ENCODE data around the gene HDAC11. TPM values are rescaled to one million over a fixed set of nuclear protein-coding genes. Genes with fewer than 3 reads are reported as not detected.
A peak's percentile ranks its signal among the peaks of the same experiment; 100 is the strongest.

The HDAC11 gene
- total and polyA plus RNA-seq, 2 donors (not counting 1 experiment from before 2014, with no cell fraction given), result 5.2 to 23.1 TPM

DNA sequence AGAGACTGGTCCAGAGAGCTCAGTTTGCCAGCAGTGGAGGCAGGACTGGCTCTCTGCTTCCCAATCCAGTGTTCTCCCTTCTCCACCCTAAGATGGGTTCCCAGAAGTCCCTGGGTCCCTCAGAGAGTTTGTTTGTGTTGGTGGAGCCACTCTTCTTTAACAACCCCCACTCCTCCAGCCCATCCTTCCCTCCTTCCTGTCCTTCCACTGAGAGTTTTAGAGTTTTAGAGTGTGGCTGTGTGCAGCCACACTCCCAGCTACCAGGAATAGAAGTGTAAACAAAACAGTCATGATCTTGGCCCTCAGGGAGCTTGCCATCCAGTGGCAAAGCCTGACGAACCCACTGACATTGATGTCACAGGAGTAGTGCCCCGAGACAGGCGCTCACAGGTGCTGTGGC is 56.3 kb downstream of the HDAC11 start:
- no peak overlapping the region for H3K4me3 ChIP-seq (replicated peaks in 1 of 4; ENCODE audit: control extremely low read depth in 1 of 4, insufficient read depth in 1 of 4, low read depth in 3 of 4, low read length in 4 of 4)
- H4K20me1 ChIP-seq (ENCODE audit: control insufficient read depth, extremely low read depth, insufficient read depth, low read length), result no peaks in the 10 kb centered on the region
- no peak overlapping the region for H3K9ac ChIP-seq (ENCODE audit: insufficient read depth, low read length)
- no peak overlapping the region for H2AFZ ChIP-seq (ENCODE audit: low read length)
- H3K79me2 ChIP-seq (ENCODE audit: control insufficient read depth, insufficient read depth, low read length), result no peaks in the 10 kb centered on the region
- H3K27ac ChIP-seq (ENCODE audit: insufficient read depth, low read length), result peak overlapping the region; percentile 95
- TF ChIP-seq, protein P1, sequence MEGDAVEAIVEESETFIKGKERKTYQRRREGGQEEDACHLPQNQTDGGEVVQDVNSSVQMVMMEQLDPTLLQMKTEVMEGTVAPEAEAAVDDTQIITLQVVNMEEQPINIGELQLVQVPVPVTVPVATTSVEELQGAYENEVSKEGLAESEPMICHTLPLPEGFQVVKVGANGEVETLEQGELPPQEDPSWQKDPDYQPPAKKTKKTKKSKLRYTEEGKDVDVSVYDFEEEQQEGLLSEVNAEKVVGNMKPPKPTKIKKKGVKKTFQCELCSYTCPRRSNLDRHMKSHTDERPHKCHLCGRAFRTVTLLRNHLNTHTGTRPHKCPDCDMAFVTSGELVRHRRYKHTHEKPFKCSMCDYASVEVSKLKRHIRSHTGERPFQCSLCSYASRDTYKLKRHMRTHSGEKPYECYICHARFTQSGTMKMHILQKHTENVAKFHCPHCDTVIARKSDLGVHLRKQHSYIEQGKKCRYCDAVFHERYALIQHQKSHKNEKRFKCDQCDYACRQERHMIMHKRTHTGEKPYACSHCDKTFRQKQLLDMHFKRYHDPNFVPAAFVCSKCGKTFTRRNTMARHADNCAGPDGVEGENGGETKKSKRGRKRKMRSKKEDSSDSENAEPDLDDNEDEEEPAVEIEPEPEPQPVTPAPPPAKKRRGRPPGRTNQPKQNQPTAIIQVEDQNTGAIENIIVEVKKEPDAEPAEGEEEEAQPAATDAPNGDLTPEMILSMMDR (conservative IDR thresholded peaks at IDR 0.05 in 1 of 2, IDR thresholded peaks at IDR 0.05 in 1 of 2; ENCODE audit: low read depth in 1 of 2, low read length in 2 of 2), result no peak
- TF ChIP-seq EZH2 (IDR thresholded peaks at IDR 0.05; ENCODE audit: low read length, missing control alignments), result no peak
- no peaks in the 10 kb centered on the region for H3K36me3 ChIP-seq (ENCODE audit: control insufficient read depth, insufficient read depth, low read length)
- peaks cover 13% of the 10 kb centered on the region for H3K4me1 ChIP-seq (ENCODE audit: control insufficient read depth, extremely low read depth, insufficient read depth, low read length)
- H3K9me3 ChIP-seq (ENCODE audit: control insufficient read depth, insufficient read depth, low read depth, low read length), result no peaks in the 10 kb centered on the region
- H3K4me2 ChIP-seq (ENCODE audit: extremely low read depth, insufficient read depth, low read length), result no peak overlapping the region
- no peak for DNase-seq (ENCODE audit: low read depth in 2 of 2)
- no peaks in the 10 kb centered on the region for H3K27me3 ChIP-seq (ENCODE audit: control insufficient read depth, insufficient read depth, low read length)

DNA sequence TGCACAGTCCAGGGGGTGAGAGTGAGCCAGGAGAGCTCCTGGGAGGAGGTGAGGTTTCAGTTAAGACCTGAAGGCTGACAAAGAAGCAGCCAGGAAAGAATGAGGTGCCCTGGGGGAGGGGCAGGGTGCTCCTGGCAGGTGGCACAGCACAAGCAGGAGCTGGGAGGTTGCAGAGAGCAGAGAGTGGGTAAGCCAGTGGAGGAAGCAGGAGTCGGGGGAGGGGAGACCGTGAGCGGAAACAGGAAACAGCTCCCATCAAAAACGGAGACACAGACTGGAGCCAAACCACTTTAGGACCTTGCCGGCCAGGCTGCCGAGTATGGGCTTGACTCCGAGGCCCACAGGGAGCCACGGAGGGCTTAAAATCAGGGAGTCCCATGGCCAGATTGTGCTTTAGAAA is 56.7 kb downstream of the HDAC11 start:
- Histone ChIP-seq H3K27ac (ENCODE audit: insufficient read depth, low read length) (peak overlapping the region; percentile 95), H3K36me3 (ENCODE audit: control insufficient read depth, insufficient read depth, low read length) (no peaks in the 10 kb centered on the region), H3K27me3 (ENCODE audit: control insufficient read depth, insufficient read depth, low read length) (no peaks in the 10 kb centered on the region), H3K4me1 (ENCODE audit: control insufficient read depth, extremely low read depth, insufficient read depth, low read length) (peaks cover 13% of the 10 kb centered on the region), H3K4me2 (ENCODE audit: extremely low read depth, insufficient read depth, low read length) (no peak overlapping the region), H3K9ac (ENCODE audit: insufficient read depth, low read length) (no peak overlapping the region), H3K4me3 (replicated peaks in 1 of 4; ENCODE audit: control extremely low read depth in 1 of 4, insufficient read depth in 1 of 4, low read depth in 3 of 4, low read length in 4 of 4) (no peak overlapping the region), H3K9me3 (ENCODE audit: control insufficient read depth, insufficient read depth, low read depth, low read length) (no peaks in the 10 kb centered on the region), H4K20me1 (ENCODE audit: control insufficient read depth, extremely low read depth, insufficient read depth, low read length) (no peaks in the 10 kb centered on the region), H3K79me2 (ENCODE audit: control insufficient read depth, insufficient read depth, low read length) (no peaks in the 10 kb centered on the region), H2AFZ (ENCODE audit: low read length) (no peak overlapping the region)
- TF ChIP-seq, protein P1 (conservative IDR thresholded peaks at IDR 0.05 in 1 of 2, IDR thresholded peaks at IDR 0.05 in 1 of 2; ENCODE audit: low read depth in 1 of 2, low read length in 2 of 2), result no peak
- no peak for TF ChIP-seq EZH2 (IDR thresholded peaks at IDR 0.05; ENCODE audit: low read length, missing control alignments)
- DNase-seq (ENCODE audit: low read depth in 2 of 2), result no peak

DNA sequence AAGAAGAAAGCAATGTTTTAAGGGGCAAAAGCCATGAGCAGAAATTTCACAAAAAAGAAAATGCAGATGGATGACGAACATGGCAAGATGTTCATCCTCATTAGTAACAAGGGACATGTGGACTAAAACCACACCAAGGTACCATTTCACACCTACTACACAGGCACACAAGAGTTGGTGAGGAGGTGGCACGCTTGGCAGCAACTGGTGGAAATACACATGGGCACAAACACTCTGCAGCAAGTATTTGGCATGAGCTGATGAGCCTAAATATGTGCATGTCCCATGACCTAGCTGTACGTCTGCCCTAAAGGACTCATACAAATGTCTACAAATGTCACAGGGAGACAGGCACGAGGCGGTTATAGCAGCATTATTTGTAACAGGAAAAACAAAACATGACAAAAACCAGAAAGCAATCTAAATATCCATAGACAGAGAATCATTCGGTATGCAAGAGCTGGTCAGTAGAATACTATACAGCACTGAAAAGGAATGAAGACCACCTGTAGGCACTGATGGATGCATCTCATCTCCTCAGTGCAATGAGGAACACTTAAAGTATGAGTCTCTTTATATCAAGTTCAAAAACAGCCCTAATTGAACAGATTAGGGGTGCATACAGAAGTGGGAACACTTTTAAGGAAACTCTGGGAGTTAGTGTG is 57.3 kb downstream of the HDAC11 start:
- Histone ChIP-seq H3K27ac (ENCODE audit: insufficient read depth, low read length) (peak overlapping the region; percentile 95), H3K9ac (ENCODE audit: insufficient read depth, low read length) (no peak overlapping the region), H3K9me3 (ENCODE audit: control insufficient read depth, insufficient read depth, low read depth, low read length) (no peaks in the 10 kb centered on the region), H2AFZ (ENCODE audit: low read length) (no peak overlapping the region), H4K20me1 (ENCODE audit: control insufficient read depth, extremely low read depth, insufficient read depth, low read length) (no peaks in the 10 kb centered on the region), H3K79me2 (ENCODE audit: control insufficient read depth, insufficient read depth, low read length) (no peaks in the 10 kb centered on the region), H3K4me2 (ENCODE audit: extremely low read depth, insufficient read depth, low read length) (peak overlapping the region; percentile 27), H3K36me3 (ENCODE audit: control insufficient read depth, insufficient read depth, low read length) (no peaks in the 10 kb centered on the region), H3K4me1 (ENCODE audit: control insufficient read depth, extremely low read depth, insufficient read depth, low read length) (peaks cover 13% of the 10 kb centered on the region), H3K27me3 (ENCODE audit: control insufficient read depth, insufficient read depth, low read length) (no peaks in the 10 kb centered on the region), H3K4me3 (replicated peaks in 1 of 4; ENCODE audit: control extremely low read depth in 1 of 4, insufficient read depth in 1 of 4, low read depth in 3 of 4, low read length in 4 of 4) (no peak overlapping the region)
- TF ChIP-seq EZH2 (IDR thresholded peaks at IDR 0.05; ENCODE audit: low read length, missing control alignments), result no peak
- TF ChIP-seq, protein P1 (conservative IDR thresholded peaks at IDR 0.05 in 1 of 2, IDR thresholded peaks at IDR 0.05 in 1 of 2; ENCODE audit: low read depth in 1 of 2, low read length in 2 of 2), result no peak
- no peak for DNase-seq (ENCODE audit: low read depth in 2 of 2)

All from fibroblast of lung (primary cell).